Activated T-helper 1 cell treated with anti-CD3 and anti-CD28 coated beads, Interleukin-2, amount 50 U/mL, for 16 hours (primary cell): ENCODE results near the gene FSIP1.

Experiments used
- DNase-seq, 2 donors: peaks; one replicate each; pipeline ENCODE4 v3.0.0-alpha.2; 2020; ENCODE audit warnings: low read depth in 1 of 2, low spot score in 1 of 2

FSIP1 gene

DNA sequence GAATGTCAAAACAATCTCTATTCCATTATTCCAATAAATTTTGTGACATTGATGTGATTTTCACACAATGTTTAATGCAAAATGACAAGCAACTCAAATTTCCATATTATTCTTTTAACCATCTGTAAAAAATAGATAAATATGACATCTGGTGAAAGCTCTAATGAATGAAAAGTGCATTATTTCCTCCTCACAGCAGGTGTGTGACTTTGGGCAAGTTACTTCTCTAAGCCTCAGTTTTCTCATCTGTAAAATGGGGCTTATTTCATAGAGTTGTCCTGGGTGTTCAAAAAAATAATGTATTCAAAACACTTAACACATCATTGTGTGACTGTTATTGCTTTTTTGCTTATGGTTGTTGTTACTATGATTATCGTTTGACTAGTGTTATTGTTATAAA lies 131.3 kb downstream of the FSIP1 start:
- DNase-seq: no peak

DNA sequence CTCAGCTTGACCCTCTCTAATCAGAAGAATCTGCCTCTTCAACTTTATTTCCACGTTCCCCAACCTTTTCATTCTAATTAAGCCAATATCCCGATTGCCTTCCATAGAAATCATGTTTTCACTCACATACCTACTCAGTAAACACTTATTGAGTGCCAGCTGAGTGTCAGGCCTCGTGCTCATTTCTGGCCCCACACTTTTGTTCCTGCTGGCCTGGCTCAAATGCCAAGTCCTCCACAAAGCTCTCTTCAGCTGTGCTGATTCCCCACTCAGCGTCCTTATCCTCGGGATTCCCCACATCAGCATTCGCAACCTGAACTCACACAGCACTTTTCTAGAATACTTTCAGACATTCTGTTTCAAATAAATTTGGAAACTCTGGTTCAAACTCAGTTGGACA lies 132.9 kb downstream of the FSIP1 start:
- no peak for DNase-seq

DNA sequence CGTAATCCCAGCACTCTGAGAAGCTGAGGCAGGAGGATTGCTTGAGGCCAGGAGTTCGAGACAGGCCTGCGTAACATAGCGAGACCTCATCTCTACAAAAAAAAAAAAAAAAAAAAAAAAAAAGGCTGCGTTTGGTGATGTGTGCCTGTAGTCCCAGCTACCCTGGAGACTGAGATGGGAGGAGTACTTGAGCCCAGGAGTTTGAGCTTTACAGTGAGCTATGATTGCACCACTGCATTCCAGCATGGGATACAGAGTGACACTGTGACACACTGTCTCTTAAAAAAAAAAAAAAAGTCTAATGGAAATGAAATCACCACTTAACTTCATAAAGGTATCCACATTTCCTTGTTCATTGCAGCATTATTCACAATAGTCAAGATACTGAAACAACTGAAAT lies 136.2 kb downstream of the FSIP1 start:
- no peak for DNase-seq

DNA sequence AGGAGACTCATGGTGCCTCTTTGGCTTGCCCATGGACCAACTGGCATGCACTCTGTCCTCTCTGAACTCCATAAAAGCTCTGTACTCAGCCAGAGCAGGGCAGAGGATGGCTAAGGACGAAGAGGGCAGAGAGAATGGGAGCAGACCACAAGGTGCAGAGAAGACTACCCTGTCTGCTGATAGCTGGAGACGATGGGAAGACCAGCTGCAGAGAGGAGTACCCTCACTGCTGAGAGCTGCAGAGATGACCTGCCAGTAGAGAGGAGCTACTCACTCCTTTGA lies 136.7 kb downstream of the FSIP1 start:
- no peak for DNase-seq

DNA sequence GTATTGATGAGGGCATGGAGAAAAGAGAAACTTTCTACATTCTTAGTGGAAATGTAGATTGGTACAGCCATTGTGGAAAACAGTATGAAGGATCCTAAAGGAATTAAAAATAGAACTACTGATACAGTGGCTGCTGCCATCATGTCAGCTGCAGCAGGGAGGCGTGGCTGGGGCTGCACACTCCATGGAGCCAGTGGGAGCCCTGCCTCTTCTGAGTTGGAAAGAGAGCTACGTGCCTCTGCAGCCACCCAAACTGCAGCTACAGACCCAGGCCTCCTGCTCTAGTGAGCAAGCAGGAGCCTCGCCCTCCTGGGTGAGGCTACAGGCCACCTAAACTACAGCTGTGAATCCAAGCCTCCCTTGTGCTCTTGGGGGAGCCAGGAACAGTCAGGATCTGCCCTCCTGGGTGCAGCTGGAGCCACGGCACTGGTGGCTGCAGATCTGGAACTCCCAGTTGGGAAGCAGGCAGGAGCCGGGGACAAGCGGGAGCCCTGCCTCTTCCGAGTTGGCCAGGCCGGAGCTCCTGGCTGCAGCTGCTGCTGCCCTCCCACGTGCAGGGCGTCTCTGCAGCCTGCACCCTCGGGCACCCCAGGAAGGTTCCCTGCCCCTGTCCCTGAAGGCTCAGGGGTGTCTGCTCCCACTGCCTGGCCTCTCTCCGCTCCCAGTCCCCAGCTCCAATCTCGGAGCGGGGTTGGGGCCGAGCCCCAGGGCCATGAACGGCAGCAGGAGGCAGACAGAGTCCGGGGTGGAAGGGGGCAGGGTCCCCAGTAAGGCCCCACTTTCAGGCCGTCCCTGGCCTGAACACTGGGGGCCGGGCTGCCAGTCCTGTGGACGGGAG lies 137.3 kb downstream of the FSIP1 start:
- DNase-seq: no peak

DNA sequence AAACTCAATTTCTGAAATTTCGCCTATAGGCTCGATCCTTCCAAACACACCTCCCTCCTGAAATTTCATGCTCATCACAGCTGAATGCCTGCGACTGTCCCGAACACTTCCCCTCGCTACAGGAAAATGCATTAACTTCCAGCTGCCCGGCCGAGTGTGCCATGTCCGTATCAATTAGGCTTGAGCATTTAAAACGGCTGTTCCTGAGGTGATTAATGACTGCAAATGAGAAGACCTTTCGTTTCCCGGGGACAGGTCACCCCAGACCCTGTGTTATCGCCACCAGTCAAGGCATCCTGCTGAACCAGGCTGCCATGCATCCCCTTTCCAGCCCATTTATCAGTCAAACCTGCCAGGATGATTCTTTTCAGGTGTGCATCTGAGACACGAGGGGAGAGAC lies 138.5 kb downstream of the FSIP1 start:
- no peak for DNase-seq

DNA sequence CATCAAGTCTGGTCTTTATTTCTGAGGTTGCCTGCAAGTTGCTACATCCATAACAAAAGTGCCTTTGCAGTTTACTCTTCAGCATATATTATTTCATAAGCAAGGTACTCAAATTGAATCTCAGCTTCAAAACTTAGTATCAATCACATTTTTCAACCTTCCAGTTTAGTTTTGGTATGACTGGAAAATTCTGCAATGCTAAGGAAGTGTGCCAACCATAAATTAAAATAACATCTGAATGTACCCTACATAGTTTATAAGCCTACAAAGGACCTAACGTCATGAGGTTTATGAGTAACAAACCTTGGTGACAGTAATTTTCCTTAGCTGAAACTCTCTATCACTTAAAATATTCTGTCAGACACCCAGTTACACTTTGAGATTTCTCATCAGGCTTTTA lies 138.9 kb downstream of the FSIP1 start:
- DNase-seq: no peak

DNA sequence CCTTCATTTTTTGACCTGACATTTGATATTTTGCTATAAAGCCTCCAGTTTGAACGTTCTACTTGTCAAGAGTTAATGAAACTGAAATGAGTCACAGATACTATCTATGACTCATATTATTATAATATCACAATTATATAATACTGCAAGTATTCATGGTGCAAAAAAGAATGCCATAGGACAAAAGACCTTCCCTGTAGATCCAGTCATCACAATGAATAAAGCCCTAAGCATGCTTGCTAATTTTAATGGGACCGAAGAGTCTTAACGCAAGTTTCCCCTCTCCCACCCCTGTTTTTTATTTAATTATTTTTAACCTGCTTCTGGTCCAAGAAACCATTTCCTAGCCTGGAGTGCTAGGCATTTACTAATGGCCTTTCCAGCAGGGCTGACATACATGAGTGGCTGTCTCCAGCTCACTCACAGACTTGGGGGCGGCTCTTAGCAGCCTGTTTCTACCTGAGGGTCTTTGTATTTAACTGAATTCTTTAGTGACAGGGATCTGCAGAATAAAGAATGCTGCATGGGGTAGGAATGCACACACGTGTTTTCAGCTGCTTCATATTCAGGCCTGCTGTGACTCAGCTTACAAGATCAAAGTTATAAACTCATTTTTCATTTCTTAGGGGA lies 140.5 kb downstream of the FSIP1 start:
- no peak for DNase-seq

DNA sequence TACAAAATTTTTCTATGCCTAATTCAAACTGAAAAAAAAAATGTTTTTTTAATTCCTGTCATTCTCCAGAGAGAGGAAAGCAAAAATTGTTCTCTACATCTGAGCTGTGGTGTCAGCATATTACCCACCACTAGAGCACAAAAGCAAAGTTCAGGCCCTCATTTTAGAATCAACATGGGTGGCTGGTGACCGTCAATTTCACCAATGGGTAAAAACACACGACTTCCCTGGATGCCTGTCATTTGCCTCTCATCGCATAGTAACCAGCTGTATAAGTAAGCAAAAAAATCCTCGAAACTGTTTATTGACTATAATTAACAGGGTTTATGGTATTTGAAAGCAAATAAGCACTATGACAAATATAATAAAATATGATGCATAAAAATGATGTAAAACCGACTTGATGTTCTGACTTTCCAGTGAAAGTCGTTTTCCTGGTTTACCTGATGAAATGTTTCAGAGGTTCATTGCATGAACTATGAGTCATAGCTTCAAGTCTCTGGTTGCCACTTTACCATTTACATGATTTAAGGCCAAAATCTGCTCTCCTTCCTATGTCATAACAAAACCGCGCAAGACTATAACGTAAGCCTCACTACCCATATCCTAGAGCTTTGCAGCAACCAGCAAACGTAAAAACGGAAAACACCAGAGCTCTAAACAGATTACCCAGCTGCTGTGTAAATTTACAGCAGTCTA lies 141.3 kb downstream of the FSIP1 start:
- DNase-seq: no peak

DNA sequence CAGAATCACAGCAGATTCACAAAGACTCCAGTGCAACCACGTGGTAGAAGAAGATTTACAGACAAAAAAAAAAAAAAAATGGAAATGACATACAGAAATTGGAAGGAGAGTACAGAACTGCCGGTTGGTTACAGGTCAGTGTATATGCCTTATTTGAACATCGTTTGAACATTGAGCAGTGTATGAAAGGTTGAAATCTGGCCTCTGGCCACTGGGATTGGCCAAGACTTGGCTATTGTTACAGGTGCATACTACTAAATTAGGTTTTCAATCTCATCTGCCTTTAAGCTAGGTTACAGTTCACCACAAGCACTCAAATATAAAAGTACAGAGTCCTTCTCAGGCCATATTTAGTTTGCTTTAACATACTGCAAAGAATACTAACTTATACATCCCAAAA lies 142.0 kb downstream of the FSIP1 start:
- DNase-seq: no peak

DNA sequence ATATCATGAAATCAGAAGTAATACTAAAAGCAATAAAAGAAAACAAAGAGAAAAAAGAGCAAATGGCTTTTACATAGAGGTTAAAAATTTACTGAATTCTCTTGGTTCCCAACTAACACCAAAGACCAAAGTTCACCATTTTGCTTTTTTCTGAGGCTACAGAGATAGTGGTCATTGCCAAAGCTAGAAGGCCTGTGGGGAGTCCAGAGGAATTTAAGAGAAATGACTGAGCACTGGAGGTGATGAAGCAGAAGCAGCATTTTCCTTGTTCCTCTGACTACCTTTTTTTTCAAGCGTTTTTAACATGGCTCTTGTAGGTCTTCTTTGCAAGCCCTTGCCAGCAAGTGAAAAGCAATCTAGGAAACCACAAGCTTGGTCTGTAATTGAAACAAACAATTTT lies 143.6 kb downstream of the FSIP1 start:
- DNase-seq: no peak

DNA sequence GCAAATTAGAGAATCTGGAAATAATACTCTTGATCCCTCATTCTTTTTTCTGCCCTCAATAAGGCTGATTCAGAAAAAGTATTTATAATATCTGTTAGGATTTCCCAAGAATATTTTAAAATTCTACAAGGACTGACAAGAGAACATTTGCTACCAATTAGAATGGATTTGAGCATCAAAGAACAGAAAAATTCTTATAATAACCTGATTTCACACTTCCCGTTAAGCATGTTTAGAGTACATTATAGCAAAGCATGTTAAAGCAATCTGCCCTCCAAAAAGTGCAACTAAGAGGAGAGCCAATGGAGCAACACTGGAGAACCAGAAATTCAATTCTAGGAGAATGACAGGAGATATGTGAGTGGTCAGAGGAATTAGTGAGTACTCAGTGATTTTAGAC lies 144.6 kb downstream of the FSIP1 start:
- no peak for DNase-seq

DNA sequence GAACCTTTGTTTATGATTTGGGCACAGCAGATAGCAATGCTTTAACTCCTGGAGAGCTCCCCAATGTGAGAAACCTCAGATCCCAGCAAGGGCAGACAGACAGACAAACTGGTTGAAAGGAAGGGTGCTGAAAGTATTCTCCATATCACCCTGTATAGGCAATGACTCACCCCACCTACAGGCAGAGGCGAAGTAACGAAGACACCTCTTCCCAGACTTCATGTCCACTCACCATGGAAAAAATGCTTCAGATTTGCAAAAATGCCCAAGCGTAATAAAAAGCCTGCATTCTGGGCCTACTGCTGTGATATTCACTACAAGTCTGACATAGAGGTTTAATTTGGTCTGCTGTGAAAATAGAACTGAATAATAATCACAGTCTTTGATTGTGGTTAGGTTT lies 151.3 kb downstream of the FSIP1 start:
- DNase-seq: no peak

DNA sequence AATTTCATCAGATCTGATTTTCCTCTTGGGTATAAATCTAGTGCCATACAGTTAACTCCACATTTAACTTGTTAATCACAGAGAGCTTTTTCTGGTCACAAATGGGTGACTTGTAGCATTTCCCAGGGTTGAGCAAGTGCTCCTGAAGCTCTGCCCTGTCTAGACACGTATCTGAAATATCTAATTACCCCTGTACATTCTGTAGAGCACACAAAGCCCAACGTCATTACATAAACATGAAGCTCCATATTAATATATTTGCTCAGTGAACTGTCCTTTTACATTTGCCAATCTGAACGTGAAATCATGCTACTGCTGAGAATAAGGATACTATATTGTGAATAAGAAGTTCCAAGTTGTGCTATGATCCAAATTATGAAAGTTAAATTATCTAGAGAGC lies 152.7 kb downstream of the FSIP1 start:
- no peak for DNase-seq

DNA sequence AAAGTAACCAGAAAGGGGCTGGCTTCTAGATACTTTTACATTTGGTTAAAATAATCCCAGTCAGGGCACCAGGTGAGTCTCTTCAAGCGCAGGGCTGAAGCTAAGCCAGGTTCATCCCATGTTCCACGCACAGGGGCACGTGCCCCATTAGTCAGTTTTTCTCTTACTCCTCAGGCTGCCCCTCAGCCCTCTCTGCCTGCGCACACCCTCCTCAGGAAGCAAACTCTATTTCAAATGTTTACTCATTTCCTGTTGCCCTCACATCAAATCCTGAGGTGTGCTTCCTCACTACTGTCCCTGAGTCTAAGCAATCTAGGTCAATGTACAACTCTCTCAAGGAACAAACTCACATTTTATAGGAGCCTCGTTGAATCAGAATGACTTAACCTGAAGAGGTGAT lies 153.3 kb downstream of the FSIP1 start:
- DNase-seq: peak; percentile 27 to 32

DNA sequence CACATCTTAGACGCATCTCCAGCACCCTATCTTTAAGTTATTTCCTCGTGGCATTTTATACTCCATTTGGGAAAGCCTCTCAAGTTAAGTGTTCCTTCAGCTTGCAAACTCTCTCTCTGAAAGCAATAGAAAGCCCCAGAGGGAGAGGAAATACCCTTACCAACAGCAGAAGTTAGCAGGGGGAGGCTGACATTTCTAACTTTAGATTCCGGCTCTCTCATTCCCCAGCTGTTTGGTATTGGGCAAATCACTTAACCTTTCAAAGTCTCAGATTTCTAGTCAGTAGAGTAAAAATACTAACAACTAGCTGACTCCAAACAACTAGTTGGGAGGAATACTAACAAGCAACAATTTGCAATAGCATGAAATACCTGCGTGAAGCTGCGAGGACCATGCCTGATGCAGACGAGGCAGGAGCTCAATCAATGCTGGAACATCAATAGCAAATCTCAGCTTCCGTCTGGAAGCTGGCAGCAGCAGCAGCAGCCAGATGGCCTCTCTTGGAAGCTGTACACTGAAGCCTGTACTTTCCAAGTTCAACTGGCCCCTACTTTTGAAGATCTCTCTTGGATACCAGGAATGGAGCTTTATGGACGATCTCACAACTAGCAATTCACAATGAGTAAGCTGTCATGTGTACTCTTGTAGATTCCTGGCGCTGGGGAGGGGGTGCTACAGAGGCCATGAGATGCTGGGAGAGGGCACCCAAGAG lies 153.9 kb downstream of the FSIP1 start:
- no peak for DNase-seq

DNA sequence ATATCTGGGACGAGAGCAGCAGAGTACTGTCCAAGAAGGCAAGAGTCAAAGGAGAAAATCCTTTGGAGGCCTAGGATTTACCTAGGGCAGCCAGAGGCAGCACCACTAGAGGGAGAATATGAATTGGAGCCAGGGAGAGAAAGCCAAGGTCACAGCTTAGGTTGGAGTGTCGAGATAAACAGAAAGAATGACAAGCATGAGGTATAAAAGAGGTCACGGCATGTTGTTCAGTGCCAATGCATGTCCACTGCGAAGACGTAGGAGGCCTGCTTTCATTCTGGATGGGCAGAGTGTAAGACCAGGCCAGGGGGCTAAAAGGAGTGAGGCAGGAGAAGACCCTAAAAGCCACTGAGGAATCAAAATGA lies 154.5 kb downstream of the FSIP1 start:
- DNase-seq: no peak

DNA sequence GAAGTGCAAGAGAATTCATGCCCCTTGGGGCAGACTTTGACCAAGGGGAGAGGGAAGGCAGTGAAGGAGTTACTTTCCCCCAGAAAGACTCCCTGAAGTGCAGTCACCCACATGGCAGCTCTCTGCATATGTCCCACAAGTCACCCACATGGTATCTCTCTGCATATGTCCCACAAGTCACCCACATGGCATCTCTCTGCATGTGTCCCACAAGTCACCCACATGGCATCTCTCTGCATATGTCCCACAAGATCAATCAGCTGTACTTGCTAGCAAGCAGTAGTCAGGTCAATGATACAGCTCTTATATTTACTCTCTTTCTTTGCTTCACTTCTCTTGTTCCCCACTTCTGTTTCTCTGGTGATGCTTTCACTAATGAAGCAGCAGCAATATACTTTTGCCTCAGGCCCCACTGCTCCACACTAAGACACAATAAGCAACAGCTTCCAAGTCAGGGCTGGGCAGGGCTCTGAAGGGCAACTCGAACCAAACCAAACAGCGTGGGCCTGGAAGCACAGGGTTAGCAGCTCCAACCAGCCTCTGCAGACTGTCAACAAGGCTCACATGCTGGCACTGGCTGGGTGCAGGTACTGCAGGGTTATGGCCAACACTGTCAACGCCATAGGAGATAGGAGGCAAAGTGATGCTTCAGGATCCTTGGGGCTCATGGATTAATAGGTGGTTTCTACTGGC lies 155.0 kb downstream of the FSIP1 start:
- DNase-seq: no peak

DNA sequence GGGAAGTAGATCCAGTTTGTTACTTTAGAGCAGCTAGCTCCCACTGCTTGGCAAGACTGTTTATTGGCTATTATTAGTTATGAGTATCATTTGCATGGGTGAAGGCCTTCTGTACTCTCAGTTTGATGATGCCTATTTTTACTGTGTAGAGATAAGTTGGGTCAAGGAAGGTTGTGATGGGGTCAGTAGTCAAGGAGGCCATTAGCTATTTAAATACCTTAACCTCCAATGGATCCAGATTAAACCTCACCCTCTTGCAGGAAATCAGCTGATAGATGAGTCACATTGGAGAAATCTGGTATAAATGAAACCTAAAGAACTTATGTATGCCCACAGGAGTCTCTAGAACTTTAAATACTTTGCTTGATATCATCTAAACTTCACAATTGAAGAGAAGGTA lies 156.8 kb downstream of the FSIP1 start:
- no peak for DNase-seq

DNA sequence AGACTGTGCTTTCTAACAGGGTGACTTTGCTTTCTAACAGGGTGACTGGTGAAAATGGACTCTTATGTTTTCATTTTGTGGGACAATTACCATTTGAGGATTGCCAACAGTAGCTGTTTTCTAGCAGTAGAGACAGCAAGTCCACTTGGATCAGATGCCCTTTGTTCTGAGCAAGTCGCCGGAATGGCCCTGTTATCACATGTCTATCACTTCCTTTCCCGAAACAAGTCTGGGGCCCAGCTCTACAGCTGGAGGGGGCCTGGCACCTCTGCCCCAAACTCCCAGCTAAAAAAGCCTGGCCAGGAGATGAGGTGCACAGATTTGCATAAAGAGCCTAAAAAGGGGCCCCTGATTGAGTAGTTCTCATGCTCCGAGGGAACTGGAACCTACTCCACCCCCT lies 157.2 kb downstream of the FSIP1 start:
- no peak for DNase-seq

DNA sequence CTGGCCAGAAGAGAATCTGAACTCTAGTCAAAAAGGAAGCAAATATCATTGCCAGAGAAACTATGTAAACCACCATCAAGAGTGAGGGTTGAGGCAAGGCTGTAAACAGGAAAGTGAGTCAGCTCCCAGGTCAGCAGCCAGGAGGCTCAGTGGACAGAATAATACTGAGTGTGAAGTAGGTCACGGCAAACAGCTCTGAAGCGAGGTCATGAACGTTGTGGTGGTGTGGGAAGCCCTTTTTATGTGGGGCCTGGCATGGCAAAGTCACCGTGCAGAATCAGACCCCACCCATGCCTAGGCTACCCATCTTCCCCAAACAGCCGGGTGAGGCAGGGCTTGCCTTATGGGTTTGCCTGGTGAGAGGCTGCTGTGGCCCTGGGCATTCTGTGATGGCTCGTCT lies 157.8 kb downstream of the FSIP1 start:
- DNase-seq: peak; percentile 21 to 52
